ENCODE results near the gene CEP131. TPM values are rescaled to one million over a fixed set of nuclear protein-coding genes. Genes with fewer than 3 reads are reported as not detected.
"Not testable (repeated sequence)": the region's sequence is repeated elsewhere in the genome, so short reads cannot be mapped to it uniquely, and the experiment has no call there.

Gene CEP131
- total RNA-seq, 1 experiment from 2014 or later = 22.9 TPM

DNA sequence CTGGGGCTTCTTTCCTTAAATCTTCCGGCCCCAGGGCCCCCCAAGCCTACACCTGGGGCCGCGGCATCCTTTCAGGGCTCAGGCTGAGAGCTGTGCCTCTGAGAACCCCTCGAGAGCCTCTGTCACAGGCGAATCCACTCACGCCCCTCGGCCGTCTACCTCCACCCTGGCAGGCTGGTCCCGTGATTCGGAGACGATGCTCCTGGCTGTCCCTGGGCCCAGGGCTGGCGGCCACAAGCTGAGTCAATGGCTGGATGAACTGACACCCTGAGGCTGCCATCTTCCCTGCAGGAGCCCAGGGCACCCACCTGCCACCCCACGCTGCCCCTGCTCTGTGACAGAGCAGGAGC, 11.7 kb upstream of the CEP131 start:
- no peak overlapping the region for H3K4me3 ChIP-seq
- DNase-seq = no peak
- peaks cover 18% of the 10 kb centered on the region for H3K36me3 ChIP-seq
- no peaks in the 10 kb centered on the region for H3K9me3 ChIP-seq
- no peaks in the 10 kb centered on the region for H3K27me3 ChIP-seq

GRCh38 chr17:81233811-81234505, 11.2 kb upstream of the CEP131 start:
- no peak overlapping the region for H3K4me3 ChIP-seq
- H3K36me3 ChIP-seq = peaks cover 17% of the 10 kb centered on the region
- H3K9me3 ChIP-seq = no peaks in the 10 kb centered on the region
- H3K27me3 ChIP-seq = no peaks in the 10 kb centered on the region
- no peak for DNase-seq

DNA sequence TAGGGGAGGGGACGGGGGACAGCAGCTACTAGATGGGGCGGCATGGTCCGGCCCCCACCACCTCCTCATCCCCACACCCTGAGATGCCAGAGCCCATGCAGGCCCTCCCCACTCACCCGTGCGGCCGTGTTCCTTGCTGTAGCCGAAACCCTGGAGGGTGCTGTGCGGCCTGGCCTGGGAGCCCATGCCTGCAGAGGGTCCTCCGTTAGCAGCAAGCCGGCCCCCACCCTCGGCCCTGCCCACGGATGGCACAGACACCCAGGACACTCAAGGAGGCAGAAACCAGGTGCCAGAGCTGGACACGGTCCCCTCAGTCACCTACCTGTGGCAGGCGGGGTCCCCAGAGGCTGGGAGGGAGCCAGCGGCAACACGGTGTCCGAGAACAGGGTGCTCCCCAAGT, 10.6 kb upstream of the CEP131 start:
- peaks cover 17% of the 10 kb centered on the region for H3K36me3 ChIP-seq
- no peaks in the 10 kb centered on the region for H3K9me3 ChIP-seq
- H3K27me3 ChIP-seq = no peaks in the 10 kb centered on the region
- no peak for DNase-seq
- H3K4me3 ChIP-seq = no peak overlapping the region

DNA sequence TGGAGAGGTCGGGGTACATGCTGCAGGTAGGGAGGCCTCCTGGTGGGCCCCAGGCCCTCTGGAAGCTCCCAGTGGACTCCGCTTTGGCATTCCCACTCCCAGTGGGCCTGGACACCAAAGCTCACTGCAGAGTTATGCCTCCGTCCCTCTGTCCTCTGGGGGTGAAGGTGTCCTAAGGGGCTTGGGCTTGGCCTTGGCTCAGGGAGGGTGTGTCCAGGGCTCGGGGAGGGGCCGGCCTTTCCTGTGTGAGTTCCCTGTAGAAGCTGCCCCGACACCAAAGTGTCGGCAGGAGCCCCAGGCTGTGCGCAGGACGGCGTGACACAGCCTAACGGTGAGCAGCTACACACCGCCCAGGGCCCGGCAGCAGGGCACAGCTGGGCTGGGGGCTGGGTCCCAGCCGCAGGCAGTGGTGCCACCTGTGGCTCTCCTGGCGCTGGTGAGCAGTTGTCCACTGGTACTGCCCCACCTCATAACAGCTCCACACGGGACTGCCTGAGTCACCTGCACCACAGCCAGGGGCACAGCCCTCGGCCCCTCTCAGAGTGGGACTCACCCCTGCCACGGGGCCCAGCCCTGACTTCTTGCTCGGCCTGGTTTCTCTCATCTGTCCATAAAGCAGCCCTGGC, 10.0 kb upstream of the CEP131 start:
- no peak for DNase-seq
- Histone ChIP-seq H3K27me3 (no peaks in the 10 kb centered on the region), H3K4me3 (no peak overlapping the region), H3K9me3 (no peaks in the 10 kb centered on the region), H3K36me3 (peaks cover 17% of the 10 kb centered on the region)

GRCh38 chr17:81231766-81232581, 9.2 kb upstream of the CEP131 start:
- no peak for DNase-seq
- H3K4me3 ChIP-seq = no peak overlapping the region

GRCh38 chr17:81231121-81231645, 8.4 kb upstream of the CEP131 start:
- no peak for DNase-seq
- Histone ChIP-seq H3K9me3 (0 out of 2 replicates have a peak, but pooled peaks cover 2% of the 10 kb centered on the region), H3K27me3 (no peaks in the 10 kb centered on the region), H3K36me3 (peaks cover 14% of the 10 kb centered on the region), H3K4me3 (no peak overlapping the region)

More at GRCh38 chr17:81231766-81232581, 9.2 kb upstream of the CEP131 start:
- H3K9me3 ChIP-seq = 0 out of 2 replicates have a peak, but pooled peaks cover 1% of the 10 kb centered on the region
- H3K27me3 ChIP-seq = no peaks in the 10 kb centered on the region
- H3K36me3 ChIP-seq = peaks cover 17% of the 10 kb centered on the region

DNA sequence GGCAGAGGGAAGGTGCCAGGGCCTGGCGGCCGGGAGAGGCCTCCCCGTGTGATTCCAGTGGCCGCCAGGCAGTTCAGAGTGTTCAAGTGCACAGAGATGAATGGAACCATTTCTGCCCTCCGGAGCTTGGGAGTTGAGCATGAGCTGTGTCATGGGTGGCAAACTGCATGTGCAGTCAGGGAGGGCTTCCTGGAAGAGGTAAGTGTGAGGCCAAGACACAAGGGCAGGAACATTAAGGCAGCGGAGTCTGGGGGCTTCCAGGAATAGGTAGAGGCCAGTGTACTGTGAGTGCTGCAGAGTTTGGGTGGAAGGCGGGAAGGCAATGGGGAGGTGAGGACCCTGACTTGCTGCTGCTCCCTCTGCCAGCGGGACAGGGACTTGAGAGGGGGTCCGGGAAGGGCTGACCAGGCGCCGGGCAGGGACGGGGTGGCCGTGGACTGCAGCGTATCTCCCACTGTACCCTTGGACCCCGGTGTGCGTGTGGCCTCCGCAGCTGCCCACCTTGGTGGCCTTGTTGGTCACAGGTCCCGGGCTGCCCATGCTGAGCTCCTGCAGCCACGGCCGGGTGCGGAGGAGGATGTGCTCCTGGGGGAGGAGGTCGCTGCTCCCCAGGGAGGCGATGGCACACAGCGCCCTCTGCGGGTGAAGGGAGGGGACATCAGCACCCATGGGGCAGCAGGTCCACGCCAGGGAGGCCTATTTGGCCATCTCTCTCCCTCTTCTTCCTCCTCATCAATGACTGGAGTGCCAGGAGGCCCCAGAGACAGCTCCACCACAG, 7.5 kb upstream of the CEP131 start:
- Histone ChIP-seq H3K9me3 (0 out of 2 replicates have a peak, but pooled peaks cover 2% of the 10 kb centered on the region), H3K36me3 (peaks cover 14% of the 10 kb centered on the region), H3K4me3 (no peak overlapping the region), H3K27me3 (no peaks in the 10 kb centered on the region)
- no peak for DNase-seq

DNA sequence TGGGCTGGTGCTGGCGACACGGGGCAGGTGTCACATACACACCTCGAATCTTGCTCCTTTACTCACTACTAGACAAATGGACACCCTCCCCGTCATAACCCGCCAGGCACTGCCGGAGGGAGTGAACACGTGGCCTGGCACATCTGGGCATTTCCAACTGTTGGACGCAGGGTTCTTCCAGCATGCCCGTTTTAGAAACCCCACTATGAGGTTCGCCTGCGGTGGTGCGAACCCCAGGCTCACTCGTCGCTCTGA, 6.8 kb upstream of the CEP131 start:
- H3K36me3 ChIP-seq = peaks cover 14% of the 10 kb centered on the region
- H3K9me3 ChIP-seq = 0 out of 2 replicates have a peak, but pooled peaks cover 2% of the 10 kb centered on the region
- H3K27me3 ChIP-seq = no peaks in the 10 kb centered on the region
- no peak for DNase-seq
- no peak overlapping the region for H3K4me3 ChIP-seq

DNA sequence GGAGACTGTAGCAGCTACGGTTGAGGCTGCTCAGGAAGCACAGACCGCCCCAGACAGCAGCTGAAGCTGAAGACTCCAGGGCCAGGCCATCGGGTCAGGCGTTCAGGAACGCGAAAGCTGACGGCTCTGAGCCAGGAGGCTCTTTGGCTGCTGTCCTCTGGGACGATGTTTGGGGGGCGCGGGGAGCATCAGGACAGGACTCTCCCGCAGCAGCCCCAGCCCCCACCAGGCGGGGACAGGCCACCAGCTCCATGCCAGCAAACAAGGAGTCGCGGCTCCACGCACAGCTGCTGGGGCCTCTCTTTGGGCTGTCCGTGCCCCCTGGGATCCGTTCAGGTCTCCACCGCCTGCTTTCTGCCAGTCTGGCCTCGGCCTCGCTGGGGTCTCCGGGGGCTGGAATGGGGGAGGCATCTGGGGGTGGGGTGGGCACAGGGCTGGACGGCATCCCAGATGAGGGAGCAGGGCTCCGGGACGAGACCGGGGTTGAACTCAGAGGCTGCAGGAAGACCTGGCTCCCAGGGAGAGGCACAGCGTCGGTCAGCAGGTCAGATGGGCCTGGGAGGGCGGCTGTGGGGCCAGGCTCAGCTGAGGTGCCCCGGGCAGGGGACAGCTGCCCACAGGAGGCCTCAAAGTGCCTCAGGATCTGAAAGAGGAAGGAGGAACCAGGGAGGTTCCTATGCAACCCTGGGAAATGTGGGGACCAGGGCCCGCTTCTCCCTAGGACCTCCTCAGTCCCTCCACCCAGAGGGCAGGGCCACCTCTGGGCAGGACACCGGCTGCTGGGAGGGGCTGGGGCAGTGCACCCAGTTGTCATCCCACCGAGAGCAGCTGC, 6.3 kb upstream of the CEP131 start:
- H3K4me3 ChIP-seq = no peak overlapping the region
- DNase-seq = no peak
- H3K9me3 ChIP-seq = 0 out of 2 replicates have a peak, but pooled peaks cover 2% of the 10 kb centered on the region
- H3K27me3 ChIP-seq = no peaks in the 10 kb centered on the region
- H3K36me3 ChIP-seq = peaks cover 14% of the 10 kb centered on the region

- 0 out of 2 replicates have a peak, but pooled peaks cover 2% of the 10 kb centered on the region for H3K9me3 ChIP-seq
- no peak for DNase-seq
- H3K27me3 ChIP-seq = no peaks in the 10 kb centered on the region
- H3K36me3 ChIP-seq = peaks cover 14% of the 10 kb centered on the region
- H3K4me3 ChIP-seq = no peak overlapping the region
These were observed 5.7 kb upstream of the CEP131 start for GRCh38 chr17:81228420-81228819.

DNA sequence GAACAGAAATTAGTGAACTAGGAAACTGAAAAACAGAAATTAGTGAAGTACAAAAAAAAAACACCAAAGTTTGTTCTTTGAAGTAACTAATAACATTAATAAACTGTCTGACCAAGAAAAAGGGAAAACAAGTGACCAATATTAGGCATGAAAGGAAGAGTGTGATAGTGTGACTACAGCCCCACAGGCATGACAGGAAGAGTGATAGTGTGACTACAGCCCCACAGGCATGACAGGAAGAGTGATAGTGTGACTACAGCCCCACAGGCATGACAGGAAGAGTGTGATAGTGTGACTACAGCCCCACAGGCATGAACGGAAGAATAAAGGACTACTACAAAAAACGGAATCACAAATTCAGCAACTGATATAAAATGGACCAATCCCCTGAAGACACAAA, 4.9 kb upstream of the CEP131 start:
- H3K4me3 ChIP-seq, DNase-seq, H3K27me3 ChIP-seq, H3K9me3 ChIP-seq: not testable (repeated sequence)
- H3K36me3 ChIP-seq = peaks cover 12% of the 10 kb centered on the region

- Histone ChIP-seq H3K36me3 (no peaks in the 10 kb centered on the region), H3K4me3 (no peak overlapping the region), H3K9me3 (0 out of 2 replicates have a peak, but pooled peaks cover 2% of the 10 kb centered on the region), H3K27me3 (no peaks in the 10 kb centered on the region)
- DNase-seq = no peak
These were observed 981 bp upstream of the CEP131 start for GRCh38 chr17:81223762-81224130.

GRCh38 chr17:81222620-81222905, 202 bp downstream of the CEP131 start:
- peak overlapping the region; percentile 80 for H3K4me3 ChIP-seq
- 0 out of 2 replicates have a peak, but pooled peaks cover 2% of the 10 kb centered on the region for H3K9me3 ChIP-seq
- no peak for DNase-seq
- H3K36me3 ChIP-seq = no peaks in the 10 kb centered on the region
- no peaks in the 10 kb centered on the region for H3K27me3 ChIP-seq

DNA sequence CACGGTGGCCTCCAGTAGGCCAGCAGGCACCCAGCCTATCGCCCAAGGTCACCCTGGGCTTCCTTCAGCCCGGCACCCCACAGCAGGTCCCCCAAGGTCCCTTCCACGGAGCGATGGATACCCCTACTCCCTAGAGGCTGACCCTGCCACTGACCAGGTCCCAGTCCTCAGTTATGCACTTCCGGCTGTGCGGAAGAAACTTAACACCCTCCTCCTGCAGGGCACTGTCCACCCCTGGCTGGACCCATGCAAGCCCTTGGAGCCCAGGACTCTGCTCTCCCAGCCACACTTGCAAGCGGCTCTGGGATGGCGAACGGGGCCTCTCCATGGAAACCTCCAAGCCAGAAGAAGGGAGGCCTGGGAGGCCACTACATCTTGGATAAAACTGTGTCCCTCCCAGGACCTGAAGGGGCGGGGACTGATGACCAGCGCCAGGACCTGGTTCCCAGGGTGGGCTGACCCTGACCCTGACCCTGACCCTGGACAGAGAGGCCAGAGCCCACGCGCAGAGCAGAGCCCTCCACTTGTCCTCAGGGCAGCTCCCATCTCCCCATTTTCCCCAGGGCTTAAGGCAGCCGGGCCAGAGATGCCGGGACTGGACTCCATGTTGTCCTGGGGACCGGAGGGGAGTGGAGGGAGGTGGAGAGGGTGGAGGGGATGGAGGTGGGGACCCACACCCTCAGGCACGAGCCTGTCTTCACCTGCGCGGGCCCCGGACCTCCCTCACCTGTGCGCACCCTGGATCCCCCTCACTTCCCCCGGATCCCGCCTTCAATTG, 734 bp downstream of the CEP131 start:
- H3K27me3 ChIP-seq = no peaks in the 10 kb centered on the region
- peak overlapping the region; percentile 80 for H3K4me3 ChIP-seq
- no peaks in the 10 kb centered on the region for H3K36me3 ChIP-seq
- H3K9me3 ChIP-seq = 0 out of 2 replicates have a peak, but pooled peaks cover 1% of the 10 kb centered on the region
- DNase-seq = no peak

DNA sequence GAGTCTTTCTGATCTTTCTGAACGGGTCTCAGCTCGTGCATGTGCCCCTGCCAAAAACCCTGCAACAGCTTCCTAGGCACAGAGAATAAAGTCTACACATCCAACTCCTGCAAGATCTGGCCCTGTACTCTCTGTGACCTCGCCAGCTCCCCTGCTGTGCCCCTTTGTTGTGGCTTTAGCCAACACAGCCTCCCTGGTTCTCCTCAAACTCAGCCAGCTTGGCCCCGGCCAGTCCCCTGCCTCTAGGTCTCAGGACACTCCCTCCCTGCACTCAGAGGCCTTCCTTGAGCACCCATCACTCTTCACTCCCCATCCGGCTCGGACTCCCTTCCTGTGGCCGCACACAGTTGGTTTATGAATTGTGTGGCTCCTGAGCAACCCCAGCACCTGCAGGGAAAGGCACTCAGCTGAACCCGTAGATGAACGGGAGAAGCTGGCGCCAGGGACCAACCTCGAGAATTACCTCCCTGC, 1.4 kb downstream of the CEP131 start:
- Histone ChIP-seq H3K4me3 (no peak overlapping the region), H3K27me3 (no peaks in the 10 kb centered on the region), H3K36me3 (no peaks in the 10 kb centered on the region), H3K9me3 (no peaks in the 10 kb centered on the region)
- peak; percentile 58 for DNase-seq

Data from MG63 (cell line).